ENCODE data around the gene REEP1.

GRCh38 chr2:86315084-86315483 lies 22.3 kb downstream of the REEP1 start:
- TF ChIP-seq POLR2AphosphoS5 (IDR thresholded peaks at IDR 0.05; ENCODE audit: low read depth, low read length), result no peak
- no peak for TF ChIP-seq POLR2A (IDR thresholded peaks at IDR 0.05; ENCODE audit: low read depth, low read length)
- no peak for TF ChIP-seq SPI1 (IDR thresholded peaks at IDR 0.05; ENCODE audit: low read depth, low read length)
